ENCODE results near the gene TM4SF4.
A peak's percentile ranks its signal among the peaks of the same experiment; 100 is the strongest.

Gene TM4SF4

GRCh38 chr3:149538371-149538770 lies 63.9 kb downstream of the TM4SF4 start:
- H3K4me1 ChIP-seq (ENCODE audit: insufficient read depth, poor library complexity, severe bottlenecking) = peaks cover 8% of the 10 kb centered on the region

GRCh38 chr3:149541091-149541491 lies 66.6 kb downstream of the TM4SF4 start:
- H3K4me3 ChIP-seq (ENCODE audit: severe bottlenecking) = no peak overlapping the region
- H3K27me3 ChIP-seq (ENCODE audit: insufficient read depth, poor library complexity, severe bottlenecking) = no peaks in the 10 kb centered on the region
- ATAC-seq (ENCODE audit: low read depth) = peak; percentile 25; the same call in 1 of the 3 replicates
- H3K4me1 ChIP-seq (ENCODE audit: insufficient read depth, poor library complexity, severe bottlenecking) = peaks cover 8% of the 10 kb centered on the region
- TF ChIP-seq CTCF (IDR thresholded peaks at IDR 0.05; ENCODE audit: poor library complexity, severe bottlenecking) = no peak
- no peak for DNase-seq (ENCODE audit: low spot score)
- peaks cover 31% of the 10 kb centered on the region for H3K36me3 ChIP-seq (ENCODE audit: low read depth)
- no peaks in the 10 kb centered on the region for H3K9me3 ChIP-seq (ENCODE audit: severe bottlenecking)
- H3K27ac ChIP-seq (ENCODE audit: poor library complexity, severe bottlenecking) = peak overlapping the region; percentile 21

More at GRCh38 chr3:149538371-149538770, 63.9 kb downstream of the TM4SF4 start:
- no peaks in the 10 kb centered on the region for H3K9me3 ChIP-seq (ENCODE audit: severe bottlenecking)
- H3K27ac ChIP-seq (ENCODE audit: poor library complexity, severe bottlenecking) = no peak overlapping the region
- DNase-seq (ENCODE audit: low spot score) = no peak
- no peaks in the 10 kb centered on the region for H3K27me3 ChIP-seq (ENCODE audit: insufficient read depth, poor library complexity, severe bottlenecking)
- no peak overlapping the region for H3K4me3 ChIP-seq (ENCODE audit: severe bottlenecking)
- ATAC-seq (ENCODE audit: low read depth) = no peak
- TF ChIP-seq CTCF (IDR thresholded peaks at IDR 0.05; ENCODE audit: poor library complexity, severe bottlenecking) = no peak
- peaks cover 30% of the 10 kb centered on the region for H3K36me3 ChIP-seq (ENCODE audit: low read depth)

- Histone ChIP-seq H3K27me3 (ENCODE audit: insufficient read depth, poor library complexity, severe bottlenecking) (no peaks in the 10 kb centered on the region), H3K9me3 (ENCODE audit: severe bottlenecking) (no peaks in the 10 kb centered on the region), H3K36me3 (ENCODE audit: low read depth) (peaks cover 31% of the 10 kb centered on the region), H3K4me1 (ENCODE audit: insufficient read depth, poor library complexity, severe bottlenecking) (peaks cover 8% of the 10 kb centered on the region), H3K4me3 (ENCODE audit: severe bottlenecking) (no peak overlapping the region), H3K27ac (ENCODE audit: poor library complexity, severe bottlenecking) (no peak overlapping the region)
- DNase-seq (ENCODE audit: low spot score) = no peak
- ATAC-seq (ENCODE audit: low read depth) = no peak
- TF ChIP-seq CTCF (IDR thresholded peaks at IDR 0.05; ENCODE audit: poor library complexity, severe bottlenecking) = no peak
These were observed 68.1 kb downstream of the TM4SF4 start for GRCh38 chr3:149542375-149543312.

GRCh38 chr3:149545049-149545448 lies 70.6 kb downstream of the TM4SF4 start:
- Histone ChIP-seq H3K36me3 (ENCODE audit: low read depth) (peaks cover 31% of the 10 kb centered on the region), H3K27me3 (ENCODE audit: insufficient read depth, poor library complexity, severe bottlenecking) (no peaks in the 10 kb centered on the region), H3K4me1 (ENCODE audit: insufficient read depth, poor library complexity, severe bottlenecking) (peaks cover 18% of the 10 kb centered on the region), H3K27ac (ENCODE audit: poor library complexity, severe bottlenecking) (no peak overlapping the region), H3K4me3 (ENCODE audit: severe bottlenecking) (no peak overlapping the region), H3K9me3 (ENCODE audit: severe bottlenecking) (no peaks in the 10 kb centered on the region)
- DNase-seq (ENCODE audit: low spot score) (no peak), ATAC-seq (ENCODE audit: low read depth) (no peak)
- TF ChIP-seq CTCF (IDR thresholded peaks at IDR 0.05; ENCODE audit: poor library complexity, severe bottlenecking) = no peak

- H3K9me3 ChIP-seq (ENCODE audit: severe bottlenecking) = no peaks in the 10 kb centered on the region
- no peaks in the 10 kb centered on the region for H3K27me3 ChIP-seq (ENCODE audit: insufficient read depth, poor library complexity, severe bottlenecking)
- no peak overlapping the region for H3K27ac ChIP-seq (ENCODE audit: poor library complexity, severe bottlenecking)
- peaks cover 12% of the 10 kb centered on the region for H3K4me1 ChIP-seq (ENCODE audit: insufficient read depth, poor library complexity, severe bottlenecking)
- no peak for TF ChIP-seq CTCF (IDR thresholded peaks at IDR 0.05; ENCODE audit: poor library complexity, severe bottlenecking)
- no peak overlapping the region for H3K4me3 ChIP-seq (ENCODE audit: severe bottlenecking)
- DNase-seq (ENCODE audit: low spot score) (no peak), ATAC-seq (ENCODE audit: low read depth) (no peak)
- H3K36me3 ChIP-seq (ENCODE audit: low read depth) = peaks cover 12% of the 10 kb centered on the region
These were observed 72.9 kb downstream of the TM4SF4 start for GRCh38 chr3:149547413-149547812.

Data from RWPE2 (cell line).